Left lung (tissue), 10 donors: ENCODE results near the gene USP6NL. TPM values are rescaled to one million over a fixed set of nuclear protein-coding genes. Genes with fewer than 3 reads are reported as not detected.

Source experiments
- ATAC-seq: fragments of 200-7000 bp; cut with Tn5 transposase; one replicate; pipeline ENCODE4 v1.9.1; 2020; ENCODE audit warnings: moderate library complexity
- DNase-seq, 4 donors: peaks; one replicate each; pipeline ENCODE4 v3.0.0-alpha.2; 2013 to 2020
- H3K27ac ChIP-seq, 2 donors: fragments of 200-600 bp; sonication (generic) in 1 of 2; one replicate each; pipeline versions ENCODE4 v1.5.0 to v1.8.0; 2020 to 2021
- H3K27me3 ChIP-seq, 2 donors: fragments of 200-600 bp; sonication (generic) in 1 of 2; one replicate each; pipeline versions ENCODE4 v1.5.0 to v1.8.0; 2020 to 2021
- H3K36me3 ChIP-seq, 2 donors: fragments of 200-600 bp; sonication (generic) in 1 of 2; one replicate each; pipeline versions ENCODE4 v1.5.0 to v1.8.0; 2020 to 2021
- H3K4me1 ChIP-seq, 2 donors: fragments of 200-600 bp; one replicate each; pipeline ENCODE4 v1.8.0; 2021
- H3K4me3 ChIP-seq, 2 donors: fragments of 200-600 bp; sonication (generic) in 1 of 2; one replicate each; pipeline versions ENCODE4 v1.5.0 to v1.8.0; 2020 to 2021; ENCODE audit warnings: mild to moderate bottlenecking in 1 of 2
- H3K9me3 ChIP-seq, 2 donors: fragments of 200-600 bp; sonication (generic) in 1 of 2; one replicate each; pipeline versions ENCODE4 v1.5.0 to v1.8.0; 2020 to 2021
- intact Hi-C, 2 donors: fragments of 100-400 bp; cut with DNase I; formaldehyde crosslinking; loops; one replicate each; pipeline versions ENCODE4 v1.11.2 to v1.14.2; 2022
- polyA plus RNA-seq, 6 donors: library from polyadenylated mRNA; unstranded; fragments of 120-200 nt; gene quantifications; one replicate each; pipeline ENCODE4 v1.2.1, GENCODE V29; 2013; ENCODE audit not compliant: insufficient read length in 6 of 6
- total RNA-seq, 2 donors: library from RNA; stranded (reverse); fragmentation: NEBNext Ultra II Directional; extraction: Animal tissue kit (Norgen Biotek cat#: 25700); gene quantifications; one replicate each; pipeline ENCODE4 v1.2.1, GENCODE V29; 2021
- TF ChIP-seq, protein P1 (sequence below), 2 donors: fragments of 200-600 bp; sonication (generic) in 1 of 2; IDR thresholded peaks; one replicate each; pipeline versions ENCODE4 v1.5.0 to v1.8.0; 2021; ENCODE audit warnings: antibody characterized with exemption in 2 of 2
- donor health status: DM: no; HTN: yes; CAD: no.
- donor health status: DM: no; HTN: no; CAD: no.

The USP6NL gene
- total and polyA plus RNA-seq, 8 donors = 16.0 to 25.6 (median 24.0) TPM

GRCh38 chr10:11468126-11468742 lies 143.2 kb downstream of the USP6NL start:
- Histone ChIP-seq H3K4me1 (no peaks in the 10 kb centered on the region), H3K36me3 (peaks cover 0 to 9% of the 10 kb centered on the region in 2 donors), H3K9me3 (no peaks in the 10 kb centered on the region), H3K27me3 (no peaks in the 10 kb centered on the region), H3K27ac (no peak overlapping the region), H3K4me3 (no peak overlapping the region)
- no peak for DNase-seq
- TF ChIP-seq, protein P1, sequence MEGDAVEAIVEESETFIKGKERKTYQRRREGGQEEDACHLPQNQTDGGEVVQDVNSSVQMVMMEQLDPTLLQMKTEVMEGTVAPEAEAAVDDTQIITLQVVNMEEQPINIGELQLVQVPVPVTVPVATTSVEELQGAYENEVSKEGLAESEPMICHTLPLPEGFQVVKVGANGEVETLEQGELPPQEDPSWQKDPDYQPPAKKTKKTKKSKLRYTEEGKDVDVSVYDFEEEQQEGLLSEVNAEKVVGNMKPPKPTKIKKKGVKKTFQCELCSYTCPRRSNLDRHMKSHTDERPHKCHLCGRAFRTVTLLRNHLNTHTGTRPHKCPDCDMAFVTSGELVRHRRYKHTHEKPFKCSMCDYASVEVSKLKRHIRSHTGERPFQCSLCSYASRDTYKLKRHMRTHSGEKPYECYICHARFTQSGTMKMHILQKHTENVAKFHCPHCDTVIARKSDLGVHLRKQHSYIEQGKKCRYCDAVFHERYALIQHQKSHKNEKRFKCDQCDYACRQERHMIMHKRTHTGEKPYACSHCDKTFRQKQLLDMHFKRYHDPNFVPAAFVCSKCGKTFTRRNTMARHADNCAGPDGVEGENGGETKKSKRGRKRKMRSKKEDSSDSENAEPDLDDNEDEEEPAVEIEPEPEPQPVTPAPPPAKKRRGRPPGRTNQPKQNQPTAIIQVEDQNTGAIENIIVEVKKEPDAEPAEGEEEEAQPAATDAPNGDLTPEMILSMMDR (IDR thresholded peaks at IDR 0.05) = no peak
- intact Hi-C loops = no loop called here
- peak; percentile 58 for ATAC-seq

DNA sequence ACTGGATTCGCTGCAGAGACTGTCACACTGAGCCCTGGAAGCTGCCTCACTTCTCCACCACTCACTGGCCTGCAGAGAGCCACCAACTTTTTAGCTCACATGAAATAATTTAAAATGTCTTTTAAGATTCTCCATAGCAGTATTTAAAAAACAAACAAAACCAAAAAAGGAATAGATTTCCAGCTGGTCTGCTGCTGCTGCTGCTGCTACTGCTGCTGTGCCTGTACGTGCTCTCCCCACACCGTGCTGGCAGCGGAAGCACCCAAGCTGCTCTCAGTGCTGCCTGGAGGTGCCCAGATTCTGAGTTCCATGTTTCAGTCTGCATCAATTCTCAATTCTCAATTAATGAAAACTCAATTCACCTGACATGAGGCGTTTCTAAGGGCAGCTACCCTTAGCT lies 146.0 kb downstream of the USP6NL start:
- intact Hi-C loops = no loop called here
- ATAC-seq (no peak), DNase-seq (peak in 2 of 4 donors; percentile 7 to 32)
- peaks cover 0 to 24% of the 10 kb centered on the region in 2 donors for H3K36me3 ChIP-seq
- H3K4me1 ChIP-seq = no peaks in the 10 kb centered on the region
- no peaks in the 10 kb centered on the region for H3K9me3 ChIP-seq
- TF ChIP-seq, protein P1 (IDR thresholded peaks at IDR 0.05) = no peak
- no peak overlapping the region for H3K4me3 ChIP-seq
- H3K27me3 ChIP-seq = no peaks in the 10 kb centered on the region
- no peak overlapping the region for H3K27ac ChIP-seq

DNA sequence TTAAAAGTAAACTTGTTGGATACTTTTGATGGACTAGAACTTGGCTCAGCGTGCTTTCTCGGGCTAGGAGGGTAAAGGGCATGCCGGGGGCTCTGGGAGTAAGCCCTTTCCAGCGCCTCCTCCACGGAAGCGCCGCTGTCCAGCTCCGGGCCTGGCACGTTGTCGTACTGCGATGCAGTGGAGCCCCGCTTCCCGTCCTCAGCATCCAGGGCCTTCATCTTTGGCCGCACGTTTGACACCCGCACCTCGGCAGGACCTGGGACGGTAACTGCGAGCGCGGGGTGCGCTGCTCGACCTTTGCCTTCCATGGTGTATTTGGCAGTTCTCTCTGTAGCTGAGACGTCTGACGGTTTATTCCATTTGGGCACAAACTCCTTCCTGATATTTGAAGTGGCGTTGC lies 148.3 kb downstream of the USP6NL start:
- intact Hi-C loops = no loop called here
- no peak overlapping the region for H3K27ac ChIP-seq
- DNase-seq (no peak), ATAC-seq (no peak)
- H3K4me1 ChIP-seq = no peaks in the 10 kb centered on the region
- TF ChIP-seq, protein P1 (IDR thresholded peaks at IDR 0.05) = no peak
- no peaks in the 10 kb centered on the region for H3K9me3 ChIP-seq
- no peaks in the 10 kb centered on the region for H3K27me3 ChIP-seq
- no peak overlapping the region for H3K4me3 ChIP-seq
- peaks cover 0 to 24% of the 10 kb centered on the region in 2 donors for H3K36me3 ChIP-seq

- DNase-seq (no peak), ATAC-seq (no peak)
- H3K27ac ChIP-seq = no peak overlapping the region
- TF ChIP-seq, protein P1 (IDR thresholded peaks at IDR 0.05) = no peak
- no peaks in the 10 kb centered on the region for H3K4me1 ChIP-seq
- intact Hi-C loops = no loop called here
- H3K9me3 ChIP-seq = no peaks in the 10 kb centered on the region
- no peak overlapping the region for H3K4me3 ChIP-seq
- H3K36me3 ChIP-seq = peaks cover 0 to 24% of the 10 kb centered on the region in 2 donors
- H3K27me3 ChIP-seq = no peaks in the 10 kb centered on the region
Observed at GRCh38 chr10:11462071-11462470, 149.4 kb downstream of the USP6NL start.

DNA sequence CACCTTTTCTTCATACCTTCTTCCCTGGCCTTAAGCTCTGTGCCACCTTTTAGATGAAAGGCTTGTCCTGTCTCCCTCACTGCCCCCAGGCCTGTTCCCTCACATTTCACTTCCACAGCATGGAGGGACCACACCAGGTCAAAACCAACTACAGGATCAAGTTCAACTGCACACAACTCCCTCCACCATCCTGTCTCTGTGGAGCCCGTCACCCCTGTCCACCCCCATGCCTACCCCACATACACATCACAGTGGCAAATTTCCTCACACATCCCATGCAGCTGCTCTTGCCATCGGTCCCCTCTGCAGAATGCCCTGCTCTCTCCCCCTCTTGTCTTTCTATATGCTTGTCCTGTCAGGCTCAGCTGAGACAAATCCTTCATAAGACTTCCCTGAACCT lies 154.1 kb downstream of the USP6NL start:
- intact Hi-C loops = no loop called here
- H3K36me3 ChIP-seq = peaks cover 0 to 6% of the 10 kb centered on the region in 2 donors
- no peaks in the 10 kb centered on the region for H3K4me1 ChIP-seq
- ATAC-seq = no peak
- no peaks in the 10 kb centered on the region for H3K9me3 ChIP-seq
- no peaks in the 10 kb centered on the region for H3K27me3 ChIP-seq
- TF ChIP-seq, protein P1 (IDR thresholded peaks at IDR 0.05) = no peak
- no peak for DNase-seq
- H3K4me3 ChIP-seq = no peak overlapping the region
- H3K27ac ChIP-seq = no peak overlapping the region
